H1 (cell line): ENCODE results near the gene KLHL35.

Experiments used
- ASH2L ChIP-seq: fragments of 200-600, 300-600 bp; sonication (generic); IDR thresholded peaks from one replicate; pipeline ENCODE4 v1.7.1; 2017; ENCODE audit warnings: low read length
- ATF3 ChIP-seq: IDR thresholded peaks from 2 replicates; pipeline ENCODE4 v1.6.1; 2011; ENCODE audit warnings: low read depth, mild to moderate bottlenecking, low read length; ENCODE audit not compliant: insufficient read depth
- BRCA1 ChIP-seq: IDR thresholded peaks from 2 replicates; pipeline ENCODE4 v1.6.1; 2012; ENCODE audit warnings: low read depth, low read length, improper control_type of control experiment
- CBX8 ChIP-seq: fragments of 300-800, 300-1000 bp; sonication (generic); IDR thresholded peaks from 2 replicates; pipeline ENCODE4 v1.7.1; 2016; ENCODE audit warnings: low read depth, low read length, borderline replicate concordance
- CTCF ChIP-seq, 3 experiments: IDR thresholded peaks; 1 replicate in 2 of 3; 2 replicates in 1 of 3; pipeline versions ENCODE4 v1.5.1 to v1.6.1; 2011; ENCODE audit warnings: low read length in 3 of 3, mild to moderate bottlenecking in 3 of 3, inconsistent platforms in 2 of 3, low read depth in 1 of 3, moderate library complexity in 1 of 3; ENCODE audit not compliant: insufficient read depth in 1 of 3; ENCODE audit errors: control extremely low read depth in 1 of 3
- EP300 ChIP-seq, 2 experiments: IDR thresholded peaks; 1 replicate in 1 of 2; 2 replicates in 1 of 2; pipeline ENCODE4 v1.6.1; 2011 to 2012; ENCODE audit warnings: low read depth in 2 of 2, low read length in 2 of 2, mild to moderate bottlenecking in 2 of 2, borderline replicate concordance in 1 of 2, inconsistent platforms in 1 of 2, moderate library complexity in 1 of 2
- JUN ChIP-seq: IDR thresholded peaks from 2 replicates; pipeline ENCODE4 v1.6.1; 2011; ENCODE audit warnings: low read depth, mild to moderate bottlenecking, improper control_type of control experiment, low read length
- MAFK ChIP-seq: IDR thresholded peaks from 2 replicates; pipeline ENCODE4 v1.6.1; 2012; ENCODE audit warnings: low read depth, mild to moderate bottlenecking, improper control_type of control experiment, low read length
- POLR2AphosphoS5 ChIP-seq: IDR thresholded peaks from 2 replicates; pipeline ENCODE4 v1.6.1; 2011; ENCODE audit warnings: low read depth, low read length
- SIRT6 ChIP-seq: IDR thresholded peaks from one replicate; pipeline ENCODE4 v1.7.1; 2012; ENCODE audit warnings: low read length, inconsistent platforms
- USF2 ChIP-seq: IDR thresholded peaks from 2 replicates; pipeline ENCODE4 v1.6.1; 2011; ENCODE audit warnings: low read length, improper control_type of control experiment

- no peak for TF ChIP-seq CTCF (IDR thresholded peaks at IDR 0.05; ENCODE audit: control extremely low read depth in 1 of 3, insufficient read depth in 1 of 3, low read depth in 1 of 3, low read length in 3 of 3)
- no peak for TF ChIP-seq ASH2L
- no peak for TF ChIP-seq CBX8
- TF ChIP-seq EP300 (IDR thresholded peaks at IDR 0.05; ENCODE audit: borderline replicate concordance in 1 of 2, low read depth in 2 of 2, low read length in 2 of 2) = no peak
- no peak for TF ChIP-seq SIRT6
- no peak for TF ChIP-seq ATF3
- TF ChIP-seq POLR2AphosphoS5 = no peak
- no peak for TF ChIP-seq JUN
- TF ChIP-seq USF2 = no peak
- no peak for TF ChIP-seq MAFK
- no peak for TF ChIP-seq BRCA1
These were observed 59.8 kb downstream of the KLHL35 start for GRCh38 chr11:75373201-75373600.
